HG02759 (cell line): ENCODE measurements around the gene KIF16B.
A peak's percentile ranks its signal among the peaks of the same experiment; 100 is the strongest.
"Not testable (repeated sequence)": the region's sequence is repeated elsewhere in the genome, so short reads cannot be mapped to it uniquely, and the experiment has no call there.

Experiments
- ATAC-seq: cut with Tn5 transposase; IDR thresholded peaks from one replicate; pipeline ENCODE4 v1.9.1; 2021; ENCODE audit warnings: mild to moderate bottlenecking, moderate library complexity; ENCODE audit not compliant: unreplicated experiment

KIF16B gene

GRCh38 chr20:16573001-16573965, at the start of gene KIF16B:
KIF16B (minus strand) TSS chr20:16573448; CDS start chr20:16573275, 173 bp downstream.
- peak; percentile 83 for ATAC-seq

GRCh38 chr20:16622501-16622900, 49.3 kb upstream of the KIF16B start:
- no peak for ATAC-seq

GRCh38 chr20:16621435-16622141, 48.3 kb upstream of the KIF16B start:
- no peak for ATAC-seq

GRCh38 chr20:16620961-16621360, 47.7 kb upstream of the KIF16B start:
- ATAC-seq = no peak

- no peak for ATAC-seq
Observed at GRCh38 chr20:16619953-16620352, 46.7 kb upstream of the KIF16B start.

- ATAC-seq = no peak
Observed at GRCh38 chr20:16617056-16617455, 43.8 kb upstream of the KIF16B start.

GRCh38 chr20:16616317-16616716, 43.1 kb upstream of the KIF16B start:
- ATAC-seq = no peak

- ATAC-seq = no peak
Observed at GRCh38 chr20:16615199-16615598, 42.0 kb upstream of the KIF16B start.

- ATAC-seq = no peak
Observed at GRCh38 chr20:16613954-16614353, 40.7 kb upstream of the KIF16B start.

GRCh38 chr20:16612706-16613105, 39.5 kb upstream of the KIF16B start:
- ATAC-seq = no peak

- no peak for ATAC-seq
Observed at GRCh38 chr20:16611817-16612216, 38.6 kb upstream of the KIF16B start.

- ATAC-seq = no peak
Observed at GRCh38 chr20:16609066-16609465, 35.8 kb upstream of the KIF16B start.

- no peak for ATAC-seq
Observed at GRCh38 chr20:16608277-16608650, 35.0 kb upstream of the KIF16B start.

GRCh38 chr20:16607364-16608276, 34.4 kb upstream of the KIF16B start:
- ATAC-seq = no peak

- no peak for ATAC-seq
Observed at GRCh38 chr20:16606468-16607070, 33.3 kb upstream of the KIF16B start.

- ATAC-seq = no peak
Observed at GRCh38 chr20:16601047-16601446, 27.8 kb upstream of the KIF16B start.

GRCh38 chr20:16599257-16599656, 26.0 kb upstream of the KIF16B start:
- ATAC-seq = no peak

GRCh38 chr20:16596991-16597390, 23.7 kb upstream of the KIF16B start:
- ATAC-seq = no peak

- not testable (repeated sequence) for ATAC-seq
Observed at GRCh38 chr20:16596404-16596803, 23.2 kb upstream of the KIF16B start.

- ATAC-seq = no peak
Observed at GRCh38 chr20:16595376-16595775, 22.1 kb upstream of the KIF16B start.
